GM12891 (cell line): ENCODE results near the gene COL4A1. TPM values are rescaled to one million over a fixed set of nuclear protein-coding genes. Genes with fewer than 3 reads are reported as not detected.

Source experiments
- DNase-seq: peaks from one replicate; pipeline ENCODE4 v3.0.0; 2011; ENCODE audit warnings: low spot score; ENCODE audit not compliant: insufficient read length
- FAIRE-seq: peaks from 2 replicates; lab custom pipeline; 2011; peaks lifted over from hg19 to GRCh38; lab: Jason Lieb, UNC
- PAX5 ChIP-seq: IDR thresholded peaks from 2 replicates; pipeline ENCODE4 v1.6.1; 2011; ENCODE audit warnings: low read length, moderate library complexity, mild to moderate bottlenecking; ENCODE audit not compliant: insufficient read depth, severe bottlenecking
- POLR2A ChIP-seq: IDR thresholded peaks from 2 replicates; pipeline ENCODE4 v1.6.1; 2011; ENCODE audit warnings: low read depth, low read length, control low read depth
- POLR2AphosphoS5 ChIP-seq: IDR thresholded peaks from 2 replicates; pipeline ENCODE4 v1.6.1; 2011; ENCODE audit warnings: low read depth, low read length, control low read depth
- POU2F2 ChIP-seq: IDR thresholded peaks from 2 replicates; pipeline ENCODE4 v1.6.1; 2011; ENCODE audit warnings: low read depth, mild to moderate bottlenecking, control low read depth, low read length, moderate library complexity
- SPI1 ChIP-seq: IDR thresholded peaks from 2 replicates; pipeline ENCODE4 v1.6.1; 2011; ENCODE audit warnings: low read depth, low read length, control low read depth
- TAF1 ChIP-seq: IDR thresholded peaks from 2 replicates; pipeline ENCODE4 v1.6.1; 2011; ENCODE audit warnings: low read depth, low read length, control low read depth
- polyA plus RNA-seq: library from polyadenylated mRNA; unstranded; fragments of >200 nt; gene quantifications from one replicate; pipeline ENCODE4 v1.2.1, GENCODE V29; 2012; ENCODE audit warnings: low read depth, missing spikeins, inconsistent platforms; ENCODE audit not compliant: missing spikeins

COL4A1 gene
- not detected for polyA plus RNA-seq

DNA sequence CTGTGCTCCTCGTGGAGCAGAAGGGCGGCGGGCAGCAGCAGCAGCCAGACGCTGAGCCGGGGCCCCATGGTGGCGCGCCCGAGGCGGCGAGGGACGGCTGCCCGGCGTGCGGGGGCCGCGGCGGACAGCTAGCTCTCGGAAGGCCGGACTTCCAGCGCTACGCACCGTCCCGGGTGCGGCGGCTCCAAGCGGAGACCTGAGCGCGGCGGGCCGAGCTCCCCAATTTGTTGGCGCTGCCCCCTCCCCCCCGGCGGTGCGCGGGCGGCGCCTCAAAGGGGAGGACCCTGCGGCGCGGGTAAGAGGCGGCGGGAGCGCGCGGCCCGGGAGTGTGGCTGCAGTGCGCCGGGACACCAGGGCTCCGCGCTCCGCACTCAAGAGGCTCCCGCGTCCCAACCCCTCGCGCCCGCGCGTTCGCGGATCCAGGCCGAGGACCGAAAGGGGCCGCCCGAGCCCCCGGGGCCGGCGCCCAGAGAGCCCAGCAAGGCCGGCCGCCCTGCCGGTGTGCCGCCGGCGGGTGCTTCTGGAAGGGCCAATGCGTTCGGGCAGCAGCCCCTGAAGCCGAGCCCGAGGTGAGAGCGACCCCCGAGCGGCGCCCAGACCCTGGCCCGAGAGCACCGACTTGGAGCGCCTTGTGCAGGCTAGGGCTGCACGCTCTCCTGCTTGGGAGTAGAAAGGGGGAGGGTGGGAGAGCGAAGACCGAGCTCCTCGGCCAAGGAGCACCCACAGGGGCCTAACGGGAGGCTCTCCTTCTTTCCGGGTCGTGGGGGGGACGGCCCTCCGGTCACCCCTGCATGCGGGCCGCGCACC is at the start of gene COL4A1, which contains the start of gene COL4A2:
TSS of gene COL4A1 (minus strand) at position 198 of the 807 bp plus-strand sequence. CDS start at position 68, 130 bp downstream.
TSS of gene COL4A2 (plus strand) at position 325 of the 807 bp plus-strand sequence. CDS start 620 bp downstream, outside the sequence.
- no peak for TF ChIP-seq SPI1
- TF ChIP-seq POLR2A = no peak
- TF ChIP-seq TAF1 = no peak
- TF ChIP-seq POU2F2 = no peak
- TF ChIP-seq PAX5 = no peak
- TF ChIP-seq POLR2AphosphoS5 = no peak
- no peak for FAIRE-seq
- no peak for DNase-seq

- TF ChIP-seq POLR2AphosphoS5 (no peak), PAX5 (no peak), POLR2A (no peak), SPI1 (no peak), POU2F2 (no peak), TAF1 (no peak)
- no peak for DNase-seq
- no peak for FAIRE-seq
Observed at GRCh38 chr13:110356362-110356761, 49.4 kb upstream of the COL4A1 start.

GRCh38 chr13:110354715-110355473 is 47.9 kb upstream of the COL4A1 start:
- FAIRE-seq (no peak), DNase-seq (no peak)
- TF ChIP-seq TAF1 (no peak), PAX5 (no peak), SPI1 (no peak), POLR2AphosphoS5 (no peak), POU2F2 (no peak), POLR2A (no peak)

- no peak for TF ChIP-seq POLR2AphosphoS5
- TF ChIP-seq POLR2A = no peak
- no peak for TF ChIP-seq SPI1
- no peak for TF ChIP-seq PAX5
- TF ChIP-seq TAF1 = no peak
- TF ChIP-seq POU2F2 = no peak
- FAIRE-seq = no peak
- DNase-seq = no peak
Observed at GRCh38 chr13:110354123-110354627, 47.2 kb upstream of the COL4A1 start.

DNA sequence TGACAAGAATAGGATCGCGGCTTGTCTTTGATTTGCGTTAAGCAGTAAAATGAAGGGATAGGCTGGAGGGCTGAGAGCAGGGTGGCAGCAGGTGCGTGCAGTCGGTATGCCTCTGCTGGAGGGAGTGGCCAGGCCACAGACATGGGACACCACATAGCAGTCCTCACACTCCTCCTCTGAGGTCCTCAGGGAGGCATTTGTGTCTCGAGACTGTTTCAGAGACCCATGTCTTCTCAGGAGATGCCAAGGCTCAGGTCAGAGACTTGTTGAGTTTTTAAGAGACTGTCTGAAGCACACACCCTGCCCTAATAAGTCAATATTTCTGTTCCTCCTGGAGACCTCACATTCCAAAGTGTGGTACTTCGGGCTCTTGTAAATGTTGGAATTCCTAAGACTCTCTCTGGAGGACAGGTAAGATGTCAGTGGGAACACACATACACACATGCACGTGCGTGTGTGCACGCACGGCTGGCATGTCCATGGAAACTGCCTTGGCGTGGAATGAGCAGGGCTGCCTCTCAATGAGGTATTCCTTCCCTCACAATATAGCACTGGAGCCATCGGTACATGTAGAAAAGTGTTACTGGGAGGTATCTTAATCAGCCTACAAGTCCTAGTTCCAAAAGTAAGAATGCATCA is 46.5 kb upstream of the COL4A1 start:
- FAIRE-seq = no peak
- DNase-seq = no peak
- TF ChIP-seq PAX5 (no peak), TAF1 (no peak), POLR2A (no peak), SPI1 (no peak), POLR2AphosphoS5 (no peak), POU2F2 (no peak)

DNA sequence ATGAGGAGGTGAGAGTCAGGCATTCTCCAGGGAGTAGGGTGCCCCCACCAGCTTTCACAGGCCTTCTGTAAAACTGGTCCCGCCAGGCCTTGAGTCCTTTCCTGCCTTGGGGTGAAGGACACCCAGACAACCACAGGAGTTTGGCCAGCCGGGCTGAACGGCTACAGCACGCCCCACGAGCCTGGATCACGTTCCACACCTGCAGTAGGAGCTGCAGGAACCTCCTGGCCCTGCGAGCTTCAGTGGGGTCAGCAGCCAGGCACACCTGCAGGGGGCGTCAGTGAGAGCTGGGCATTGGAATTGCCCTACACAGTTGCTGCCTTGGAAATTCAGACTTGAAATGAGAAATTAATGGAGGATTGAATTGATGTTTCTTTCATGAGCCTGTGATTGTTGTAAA is 45.8 kb upstream of the COL4A1 start:
- DNase-seq (no peak), FAIRE-seq (no peak)
- TF ChIP-seq SPI1 (no peak), POU2F2 (no peak), POLR2A (no peak), POLR2AphosphoS5 (no peak), TAF1 (no peak), PAX5 (no peak)

DNA sequence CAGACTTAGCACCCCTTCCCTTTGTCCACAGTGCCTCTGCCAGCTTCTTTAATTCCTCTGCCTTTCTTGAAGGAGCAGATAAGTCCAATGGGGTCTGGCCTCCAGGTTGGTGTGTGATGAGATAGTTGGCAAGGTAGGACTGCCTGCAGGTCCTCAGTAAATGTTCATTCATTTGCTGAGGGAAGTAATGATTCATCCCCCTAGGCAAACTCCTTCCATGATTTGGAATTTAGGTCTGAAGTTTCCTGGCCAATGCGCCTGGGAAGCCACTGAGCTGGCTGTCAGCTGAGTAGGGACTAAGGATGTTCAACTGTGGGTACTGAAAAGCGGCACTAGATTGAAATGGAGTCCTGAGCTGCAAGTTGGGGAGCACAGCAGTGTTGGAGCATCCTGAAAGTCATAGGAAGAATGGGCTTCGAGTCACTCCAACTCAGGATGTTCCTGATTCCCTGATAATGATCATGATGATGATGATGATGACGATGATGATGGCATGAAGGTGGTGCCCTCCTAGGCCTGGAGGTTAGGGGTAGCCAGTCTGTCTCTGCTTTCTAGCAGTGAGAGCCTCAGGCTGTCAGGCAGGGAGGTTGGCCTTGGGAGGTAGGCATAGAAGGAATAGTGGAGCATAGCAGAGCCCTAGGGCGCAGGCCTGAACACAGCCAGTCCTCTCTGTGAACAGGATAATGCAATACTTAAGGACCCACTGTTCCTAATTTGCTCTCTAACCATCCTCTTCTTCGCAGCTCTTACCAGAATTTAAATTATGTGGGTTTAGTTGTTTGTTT is 44.9 kb upstream of the COL4A1 start:
- TF ChIP-seq TAF1 (no peak), POLR2A (no peak), POLR2AphosphoS5 (no peak), SPI1 (no peak), POU2F2 (no peak), PAX5 (no peak)
- DNase-seq = no peak
- no peak for FAIRE-seq

DNA sequence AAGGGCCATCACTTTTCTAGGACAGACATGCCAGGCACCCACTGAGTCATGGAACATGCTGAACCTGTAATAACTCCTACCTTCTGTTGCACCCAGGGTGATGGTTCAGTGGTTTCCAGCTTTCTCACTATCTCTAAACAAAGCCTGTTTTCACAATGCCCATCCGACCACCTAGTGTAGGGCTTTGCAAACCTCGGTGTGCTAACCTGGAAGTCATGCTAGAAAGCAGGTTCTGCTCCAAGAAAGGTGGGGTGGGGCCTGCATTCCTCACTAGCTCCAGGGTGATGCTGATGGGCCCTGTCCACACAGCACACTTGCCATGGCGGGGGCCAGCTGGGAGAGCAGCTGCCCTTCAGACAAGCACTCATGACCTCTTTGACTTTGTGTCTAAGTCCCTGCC is 43.6 kb upstream of the COL4A1 start:
- no peak for TF ChIP-seq PAX5
- no peak for FAIRE-seq

GRCh38 chr13:110350049-110350448 is 43.1 kb upstream of the COL4A1 start:
- TF ChIP-seq PAX5 = no peak
- no peak for TF ChIP-seq POLR2A
- TF ChIP-seq POLR2AphosphoS5 = no peak
- no peak for TF ChIP-seq SPI1
- no peak for TF ChIP-seq POU2F2
- TF ChIP-seq TAF1 = no peak
- FAIRE-seq (no peak), DNase-seq (no peak)

More for the DNA sequence above, 43.6 kb upstream of the COL4A1 start:
- DNase-seq = no peak
